Esophagus squamous epithelium (tissue), 4 donors: ENCODE measurements around the gene NOXO1.

ENCODE experiments used
- CTCF ChIP-seq, 6 experiments: fragments of 450-650 bp in 4 of 6; fragments of 200-600 bp in 2 of 6; sonication (generic) in 2 of 6; IDR thresholded peaks; one replicate each; pipeline ENCODE4 v1.5.1; 2016 to 2019; ENCODE audit warnings: antibody characterized with exemption in 6 of 6, mild to moderate bottlenecking in 4 of 6, moderate library complexity in 4 of 6
- POLR2A ChIP-seq, 4 donors: fragments of 450-650 bp; IDR thresholded peaks; one replicate each; pipeline ENCODE4 v1.6.1; 2017; ENCODE audit warnings: antibody characterized with exemption in 4 of 4, mild to moderate bottlenecking in 4 of 4, moderate library complexity in 3 of 4

DNA sequence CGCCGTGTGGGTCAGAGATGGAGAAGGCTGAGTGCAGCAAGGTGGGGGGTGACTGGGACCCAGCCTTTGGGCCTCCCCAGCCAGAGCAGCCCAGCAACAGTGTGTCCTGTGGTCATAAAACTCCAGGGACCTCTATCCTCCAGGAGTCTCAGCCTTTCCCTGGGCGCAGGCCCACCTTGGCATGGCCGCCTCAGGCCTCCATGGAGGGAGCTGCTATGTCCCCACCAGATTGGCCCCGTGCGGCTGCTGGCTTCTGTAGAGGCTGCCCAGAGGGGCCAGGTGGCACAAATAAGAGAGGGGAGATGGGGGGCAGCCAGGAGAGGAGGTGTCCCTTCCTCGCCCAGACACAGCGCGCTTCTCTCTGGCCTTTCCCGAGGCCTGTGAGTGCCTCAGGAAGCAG is 5.9 kb upstream of the NOXO1 start:
- TF ChIP-seq POLR2A (IDR thresholded peaks at IDR 0.05) (no peak), CTCF (IDR thresholded peaks at IDR 0.05) (no peak)
